Measurements from ENCODE around the gene ALDH9A1.

The ALDH9A1 gene

GRCh38 chr1:165619647-165620151 is 78.7 kb downstream of the ALDH9A1 start:
- no peak for DNase-seq (ENCODE audit: low read depth)

- no peak for DNase-seq (ENCODE audit: low read depth)
Measured at GRCh38 chr1:165616987-165617546, 81.3 kb downstream of the ALDH9A1 start.

- DNase-seq (ENCODE audit: low read depth) = no peak
Measured at GRCh38 chr1:165616054-165616612, 82.2 kb downstream of the ALDH9A1 start.
